A673 (cell line): ENCODE results near the gene BCAS1.

Source experiments
- CTCF ChIP-seq: fragments of 300-800, 200-600 bp; sonication (generic); conservative IDR thresholded peaks from 2 replicates; pipeline ENCODE4 v1.5.1; 2017; ENCODE audit warnings: low read depth, mild to moderate bottlenecking, antibody characterized with exemption, low read length, moderate library complexity, mixed read lengths
- EZH2 ChIP-seq: fragments of 200-600 bp; sonication (generic); IDR thresholded peaks from 2 replicates; pipeline ENCODE4 v1.6.1; 2017; ENCODE audit warnings: borderline replicate concordance, low read depth, mild to moderate bottlenecking, mixed read lengths, antibody characterized with exemption, low read length; ENCODE audit not compliant: poor library complexity, severe bottlenecking

GRCh38 chr20:53940907-53941545 lies 129.4 kb downstream of the BCAS1 start:
- TF ChIP-seq CTCF = no peak
- no peak for TF ChIP-seq EZH2
